Measurements from ENCODE around the gene HECTD4.
A peak's percentile ranks its signal among the peaks of the same experiment; 100 is the strongest.
"Not testable (repeated sequence)": the region's sequence is repeated elsewhere in the genome, so short reads cannot be mapped to it uniquely, and the experiment has no call there.

Gene HECTD4

DNA sequence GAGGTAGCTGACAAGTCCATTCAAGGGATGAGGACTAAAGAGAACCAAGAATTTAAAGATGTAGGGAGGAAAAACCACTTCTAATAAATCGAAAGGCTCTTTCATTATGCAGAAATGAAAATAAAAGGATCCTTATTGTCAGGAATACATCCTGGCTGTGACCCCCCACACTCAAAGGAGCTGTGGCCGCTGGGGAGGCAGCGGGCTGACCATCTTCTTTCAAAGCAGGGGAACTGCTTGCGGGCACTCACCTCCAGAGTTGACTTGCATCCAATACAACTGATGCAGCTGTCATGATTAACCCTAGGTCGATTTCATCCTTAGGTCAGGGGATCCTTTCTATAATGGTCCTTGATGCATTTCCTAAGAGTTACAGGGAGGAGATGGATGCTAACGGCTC lies 221.6 kb downstream of the HECTD4 start:
- no peak for DNase-seq (ENCODE audit: low read depth)

DNA sequence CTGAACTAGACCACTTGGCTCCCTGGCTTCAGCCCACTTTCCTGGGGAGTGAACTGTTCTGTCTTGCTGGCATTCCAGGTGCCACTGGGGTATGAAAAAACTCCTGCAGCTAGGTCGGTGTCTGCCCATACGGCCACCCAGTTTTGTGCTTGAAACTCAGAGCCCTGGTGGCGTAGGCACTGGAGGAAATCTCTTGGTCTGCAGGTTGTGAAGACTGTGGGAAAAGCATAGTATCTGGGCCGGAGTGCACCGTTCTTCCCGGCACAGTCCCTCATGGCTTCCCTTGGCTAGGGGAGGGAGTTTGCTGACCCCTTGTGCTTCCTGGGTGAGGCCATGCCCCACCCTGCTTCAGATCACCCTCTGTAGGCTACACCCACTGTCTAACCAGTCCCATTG lies 223.1 kb downstream of the HECTD4 start:
- no peak for DNase-seq (ENCODE audit: low read depth)

GRCh38 chr12:112158461-112159145 lies 223.6 kb downstream of the HECTD4 start:
- DNase-seq (ENCODE audit: low read depth): not testable (repeated sequence)

- no peak for DNase-seq (ENCODE audit: low read depth)
These were observed 228.4 kb downstream of the HECTD4 start for GRCh38 chr12:112153893-112154219.

- no peak for DNase-seq (ENCODE audit: low read depth)
These were observed 228.9 kb downstream of the HECTD4 start for GRCh38 chr12:112153181-112153892.

DNA sequence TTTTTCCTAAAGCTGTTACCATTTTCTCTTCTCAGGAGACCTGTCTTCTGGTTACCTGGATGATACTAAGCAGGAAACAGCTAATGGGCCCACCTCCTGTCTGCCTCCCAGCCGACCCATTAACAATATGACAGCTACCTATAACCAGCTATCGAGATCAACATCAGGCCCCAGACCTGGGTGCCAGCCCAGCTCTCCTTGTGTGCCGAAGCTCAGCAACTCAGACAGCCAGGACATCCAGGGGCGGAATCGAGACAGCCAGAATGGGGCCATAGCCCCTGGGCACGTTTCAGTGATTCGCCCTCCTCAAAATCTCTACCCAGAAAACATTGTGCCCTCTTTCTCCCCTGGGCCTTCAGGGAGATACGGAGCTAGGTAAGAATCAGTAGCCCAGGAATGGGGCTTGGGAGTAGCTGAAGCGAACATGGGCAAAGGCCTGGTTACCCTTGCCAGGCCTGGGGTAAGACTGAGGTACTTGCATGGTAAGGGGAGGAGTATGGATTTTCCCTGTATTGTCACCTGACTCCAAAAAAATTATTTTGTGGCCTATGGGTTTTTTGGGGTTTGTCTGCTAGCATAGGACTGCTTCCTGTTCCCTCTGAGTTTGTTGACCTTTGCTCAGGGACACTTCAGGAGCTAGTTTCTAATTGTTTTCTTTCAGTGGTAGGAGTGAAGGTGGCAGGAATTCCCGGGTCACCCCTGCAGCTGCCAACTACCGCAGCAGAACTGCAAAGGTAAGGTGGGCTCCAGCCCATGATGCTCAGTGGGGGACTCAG lies 230.3 kb downstream of the HECTD4 start:
- no peak for DNase-seq (ENCODE audit: low read depth)

GRCh38 chr12:112149596-112149995 lies 232.6 kb downstream of the HECTD4 start:
- DNase-seq (ENCODE audit: low read depth): no peak

- DNase-seq (ENCODE audit: low read depth): peak; percentile 82
These were observed 234.2 kb downstream of the HECTD4 start for GRCh38 chr12:112148031-112148513.

GRCh38 chr12:112146123-112146522 lies 236.1 kb downstream of the HECTD4 start:
- no peak for DNase-seq (ENCODE audit: low read depth)

GRCh38 chr12:112140728-112141127 lies 241.5 kb downstream of the HECTD4 start:
- DNase-seq (ENCODE audit: low read depth): no peak

GRCh38 chr12:112134731-112135130 lies 247.5 kb downstream of the HECTD4 start:
- no peak for DNase-seq (ENCODE audit: low read depth)

DNA sequence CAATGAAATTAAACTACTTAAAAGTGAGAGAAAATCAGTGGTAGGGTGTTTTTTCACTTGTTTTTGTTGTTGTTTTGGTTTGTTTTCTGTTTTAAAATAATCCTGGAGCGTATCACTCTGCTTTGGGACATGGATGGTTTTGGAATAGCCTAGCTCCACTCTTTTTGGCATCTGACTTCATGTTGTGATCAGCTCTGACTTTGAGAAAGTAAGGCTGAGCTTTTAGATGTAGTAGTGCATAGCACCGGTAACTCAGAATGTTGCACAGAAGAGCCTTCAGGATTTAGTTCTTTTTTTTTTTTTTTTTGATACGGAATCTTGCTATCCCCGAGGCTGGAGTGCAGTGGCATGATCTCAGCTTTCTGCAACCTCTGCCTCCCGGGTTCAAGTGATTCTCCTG lies 248.8 kb downstream of the HECTD4 start:
- DNase-seq (ENCODE audit: low read depth): no peak

DNA sequence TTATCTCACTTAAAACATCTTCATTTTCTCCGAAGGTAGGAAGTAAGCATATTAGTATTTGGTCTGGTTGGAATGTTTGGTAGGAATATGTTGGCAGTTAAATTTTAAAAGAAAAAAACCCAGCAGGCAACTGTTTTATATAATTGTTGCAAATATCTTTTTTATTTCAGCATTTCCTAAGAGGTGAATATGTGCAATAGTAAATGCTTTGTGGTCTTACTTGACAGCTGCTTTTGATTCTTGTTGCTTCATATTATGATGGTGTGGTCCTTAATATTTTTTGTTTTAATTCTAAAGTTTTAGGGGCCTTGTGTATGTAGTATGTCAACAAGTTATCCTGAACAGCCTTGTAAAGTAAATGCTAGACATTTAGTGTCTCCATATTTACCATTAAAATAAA lies 250.5 kb downstream of the HECTD4 start:
- no peak for DNase-seq (ENCODE audit: low read depth)

- peak; percentile 68 for DNase-seq (ENCODE audit: low read depth)
These were observed 251.7 kb downstream of the HECTD4 start for GRCh38 chr12:112130441-112130998.

GRCh38 chr12:112126911-112127310 lies 255.3 kb downstream of the HECTD4 start:
- peak; percentile 39 for DNase-seq (ENCODE audit: low read depth)

DNA sequence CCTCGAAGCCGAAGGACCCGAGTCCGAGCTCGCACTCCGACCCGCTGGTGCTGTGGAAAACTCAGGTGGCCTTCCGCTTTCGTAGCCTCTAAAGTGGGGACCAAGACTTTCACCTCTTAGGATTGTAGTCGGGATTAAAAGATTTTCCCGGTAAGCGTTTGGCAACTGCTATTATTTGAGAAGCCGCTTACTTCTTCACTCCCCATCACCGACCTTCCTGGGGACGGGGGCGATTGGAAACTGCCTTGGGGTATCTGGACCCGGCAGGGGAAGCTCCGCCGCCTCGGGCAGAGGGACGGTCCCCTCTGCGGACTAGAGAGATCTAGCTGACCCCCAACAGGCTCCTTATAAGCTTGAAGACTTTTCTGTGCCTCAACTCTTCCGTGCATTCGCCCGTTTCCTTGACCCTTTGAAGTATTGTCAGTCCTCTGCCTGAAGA lies 256.2 kb downstream of the HECTD4 start:
- no peak for DNase-seq (ENCODE audit: low read depth)

DNA sequence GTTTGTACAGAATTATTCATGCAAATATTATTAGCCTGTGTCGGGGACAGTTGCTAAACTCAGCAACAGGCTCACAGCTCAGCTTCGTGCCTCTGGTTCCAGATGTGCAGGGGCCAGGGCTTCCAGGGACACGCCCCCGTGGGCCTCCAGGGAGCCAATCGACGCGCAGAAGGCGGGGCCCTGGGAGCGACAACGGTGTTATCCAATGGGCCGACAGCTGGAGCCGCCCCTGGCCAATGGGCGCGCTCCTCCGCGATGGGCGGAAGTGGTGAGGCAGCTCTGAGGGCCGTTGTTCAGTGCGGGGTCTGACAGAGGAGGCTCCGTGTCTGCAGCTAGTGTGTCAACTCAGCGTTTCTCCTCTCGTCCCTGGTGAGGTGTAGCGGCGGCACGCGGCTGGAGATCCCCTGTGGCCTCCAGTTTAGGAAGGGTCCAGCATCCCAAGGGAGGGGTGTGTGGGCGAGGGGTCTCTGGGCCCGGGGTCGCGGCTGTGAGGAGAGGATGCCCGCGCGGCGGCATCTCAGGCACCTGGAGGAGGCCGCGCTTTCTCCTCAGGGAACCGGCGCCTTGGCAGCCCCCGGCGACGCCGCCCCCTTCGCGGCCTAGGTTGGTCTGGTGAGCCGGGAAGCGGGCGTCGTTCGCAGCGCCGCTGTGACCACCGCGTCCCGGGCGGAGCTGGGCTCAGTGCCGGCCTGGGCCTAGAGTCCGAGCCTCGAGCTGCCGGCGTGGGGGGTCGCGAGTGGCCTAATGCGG lies 256.8 kb downstream of the HECTD4 start, which contains the start of gene TRAFD1:
Gene TRAFD1 (plus strand): TSS at position 311 of the 750 bp plus-strand sequence. CDS start 4,963 bp downstream, outside the sequence.
- DNase-seq (ENCODE audit: low read depth): peak; percentile 96

- DNase-seq (ENCODE audit: low read depth): no peak
These were observed 257.3 kb downstream of the HECTD4 start for GRCh38 chr12:112124918-112125249.

GRCh38 chr12:112122823-112123690 lies 259.2 kb downstream of the HECTD4 start:
- peak; percentile 92 for DNase-seq (ENCODE audit: low read depth)

- peak; percentile 93 for DNase-seq (ENCODE audit: low read depth)
These were observed 260.3 kb downstream of the HECTD4 start for GRCh38 chr12:112121780-112122565.
